ENCODE results near the gene CCNG1. TPM values are rescaled to one million over a fixed set of nuclear protein-coding genes. Genes with fewer than 3 reads are reported as not detected.
A peak's percentile ranks its signal among the peaks of the same experiment; 100 is the strongest.

CCNG1 gene
- total and polyA plus RNA-seq, 4 donors = 31.2 to 130 (median 64.5) TPM

GRCh38 chr5:163459819-163460561 lies 22.6 kb downstream of the CCNG1 start, which contains the start of gene NUDCD2:
TSS of gene NUDCD2 (minus strand) at chr5:163460102. CDS start at chr5:163460050, 52 bp downstream.
- peak; percentile 98 to 99 (median 99) for DNase-seq
- Histone ChIP-seq H3K27me3 (ENCODE audit: control insufficient read depth in 3 of 3, insufficient read depth in 3 of 3, low read length in 2 of 3) (no peaks in the 10 kb centered on the region), H3K9ac (ENCODE audit: insufficient read depth in 1 of 2, low read length in 2 of 2) (peak within 1 kb of the TSS; percentile 85 to 99), H3K4me1 (ENCODE audit: control insufficient read depth in 5 of 5, insufficient read depth in 5 of 5, low read length in 5 of 5) (peaks cover 0 to 14% (median 2%) of the 10 kb centered on the region in 5 donors), H3K27ac (ENCODE audit: low read depth in 1 of 2, low read length in 1 of 2) (peak within 1 kb of the TSS; percentile 91 to 99), H3K36me3 (ENCODE audit: control insufficient read depth in 4 of 4, insufficient read depth in 4 of 4, low read length in 4 of 4) (peaks cover 0 to 12% (median 5%) of the 10 kb centered on the region in 4 donors), H3K9me3 (ENCODE audit: control insufficient read depth in 4 of 4, insufficient read depth in 3 of 4, low read length in 3 of 4) (no peaks in the 10 kb centered on the region), H3K4me3 (peak within 1 kb of the TSS; percentile 65)
- 0% methylated on average over 59 of the region's 59 CpGs for WGBS, 2 donors
- no peak for TF ChIP-seq CTCF (IDR thresholded peaks at IDR 0.05; ENCODE audit: control extremely low read depth, extremely low read depth)
- ATAC-seq (ENCODE audit: insufficient read depth, low FRiP score) = peak; percentile 93

GRCh38 chr5:163460562-163461171 lies 23.3 kb downstream of the CCNG1 start, which contains the start of gene HMMR:
TSS of gene HMMR (plus strand) at chr5:163460632. CDS start at chr5:163460693, 61 bp downstream.
- 0 to 1% methylated on average over 23 of the region's 23 CpGs for WGBS, 2 donors
- H3K4me3 ChIP-seq = peak within 1 kb of the TSS; percentile 65
- H3K36me3 ChIP-seq (ENCODE audit: control insufficient read depth in 4 of 4, insufficient read depth in 4 of 4, low read length in 4 of 4) = peaks cover 0 to 7% (median 2%) of the 10 kb centered on the region in 4 donors
- H3K9me3 ChIP-seq (ENCODE audit: control insufficient read depth in 4 of 4, insufficient read depth in 3 of 4, low read length in 3 of 4) = no peaks in the 10 kb centered on the region
- H3K4me1 ChIP-seq (ENCODE audit: control insufficient read depth in 5 of 5, insufficient read depth in 5 of 5, low read length in 5 of 5) = peaks cover 0 to 14% (median 2%) of the 10 kb centered on the region in 5 donors
- ATAC-seq (ENCODE audit: insufficient read depth, low FRiP score) (no peak), DNase-seq (peak in 2 of 3 donors; percentile 66 to 80)
- TF ChIP-seq CTCF (IDR thresholded peaks at IDR 0.05; ENCODE audit: control extremely low read depth, extremely low read depth) = no peak
- H3K27me3 ChIP-seq (ENCODE audit: control insufficient read depth in 3 of 3, insufficient read depth in 3 of 3, low read length in 2 of 3) = no peaks in the 10 kb centered on the region
- peak within 1 kb of the TSS; percentile 85 to 99 for H3K9ac ChIP-seq (ENCODE audit: insufficient read depth in 1 of 2, low read length in 2 of 2)
- peak within 1 kb of the TSS; percentile 91 to 99 for H3K27ac ChIP-seq (ENCODE audit: low read depth in 1 of 2, low read length in 1 of 2)

GRCh38 chr5:163463063-163463435 lies 25.7 kb downstream of the CCNG1 start:
- Histone ChIP-seq H3K4me3 (no peak overlapping the region), H3K9ac (ENCODE audit: insufficient read depth in 1 of 2, low read length in 2 of 2) (no peak overlapping the region)
- no peak for ATAC-seq (ENCODE audit: insufficient read depth, low FRiP score)

More at GRCh38 chr5:163463063-163463435, 25.7 kb downstream of the CCNG1 start:
- no peak overlapping the region for H3K27ac ChIP-seq (ENCODE audit: low read depth in 1 of 2, low read length in 1 of 2)
- TF ChIP-seq CTCF (IDR thresholded peaks at IDR 0.05; ENCODE audit: control extremely low read depth, extremely low read depth) = no peak
- no peak for DNase-seq
- H3K9me3 ChIP-seq (ENCODE audit: control insufficient read depth in 4 of 4, insufficient read depth in 3 of 4, low read length in 3 of 4) = no peaks in the 10 kb centered on the region
- no peaks in the 10 kb centered on the region for H3K36me3 ChIP-seq (ENCODE audit: control insufficient read depth in 4 of 4, insufficient read depth in 4 of 4, low read length in 4 of 4)
- H3K27me3 ChIP-seq (ENCODE audit: control insufficient read depth in 3 of 3, insufficient read depth in 3 of 3, low read length in 2 of 3) = no peaks in the 10 kb centered on the region
- H3K4me1 ChIP-seq (ENCODE audit: control insufficient read depth in 5 of 5, insufficient read depth in 5 of 5, low read length in 5 of 5) = peaks cover 0 to 14% (median 2%) of the 10 kb centered on the region in 5 donors
